PFSK-1 (cell line): Measurements from ENCODE around the gene RAPGEF2.

ENCODE experiments used
- FOXP2 ChIP-seq: optimal IDR thresholded peaks from 2 replicates; pipeline ENCODE3; 2011; ENCODE audit warnings: borderline replicate concordance, control low read depth, inconsistent platforms; ENCODE audit not compliant: insufficient read depth; ENCODE audit errors: extremely low read length, extremely low read depth
- POLR2AphosphoS5 ChIP-seq: IDR thresholded peaks from 2 replicates; pipeline ENCODE4 v1.6.1; 2012; ENCODE audit warnings: low read depth, mild to moderate bottlenecking, control low read depth, low read length, moderate library complexity
- REST ChIP-seq, 2 experiments: IDR thresholded peaks; 2 replicates each; pipeline versions ENCODE4 v1.6.1 to v1.8.0; 2011 to 2012; ENCODE audit warnings: low read depth in 2 of 2, low read length in 2 of 2, control low read depth in 1 of 2, inconsistent platforms in 1 of 2, mild to moderate bottlenecking in 1 of 2, moderate library complexity in 1 of 2; ENCODE audit not compliant: insufficient read depth in 1 of 2
- SIN3A ChIP-seq: IDR thresholded peaks from 2 replicates; pipeline ENCODE4 v1.6.1; 2012; ENCODE audit warnings: mild to moderate bottlenecking, low read length, moderate library complexity, borderline replicate concordance; ENCODE audit not compliant: insufficient read depth
- TAF1 ChIP-seq: IDR thresholded peaks from 2 replicates; pipeline ENCODE4 v1.6.1; 2012; ENCODE audit warnings: low read length, control low read depth, borderline replicate concordance; ENCODE audit not compliant: insufficient read depth

Gene RAPGEF2

DNA sequence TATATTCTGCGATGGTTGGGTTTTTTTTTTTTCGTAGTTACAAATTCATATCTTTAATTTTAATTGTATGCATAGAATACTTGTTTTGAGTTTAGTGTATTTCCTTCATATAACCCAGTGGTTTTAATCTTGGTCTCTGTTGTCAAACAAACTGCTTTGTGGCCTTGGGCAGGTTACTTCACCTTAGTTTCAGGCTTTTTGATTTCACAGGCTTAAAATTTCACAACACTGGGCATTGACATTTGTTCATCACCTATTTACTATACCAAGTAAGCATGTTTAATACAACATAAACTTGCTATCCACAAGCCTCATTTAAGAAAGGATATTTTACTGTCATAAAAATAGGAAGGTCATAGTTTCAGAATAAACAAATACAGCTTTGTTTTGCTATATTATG, 14.7 kb downstream of the RAPGEF2 start:
- no peak for TF ChIP-seq REST (IDR thresholded peaks at IDR 0.05; ENCODE audit: insufficient read depth in 1 of 2, low read depth in 2 of 2, low read length in 2 of 2)
- no peak for TF ChIP-seq FOXP2
- TF ChIP-seq SIN3A: no peak
- TF ChIP-seq TAF1: no peak
- TF ChIP-seq POLR2AphosphoS5: no peak

GRCh38 chr4:159117968-159118367, 15.1 kb downstream of the RAPGEF2 start:
- TF ChIP-seq TAF1: no peak
- TF ChIP-seq FOXP2: no peak
- no peak for TF ChIP-seq POLR2AphosphoS5
- no peak for TF ChIP-seq REST (IDR thresholded peaks at IDR 0.05; ENCODE audit: insufficient read depth in 1 of 2, low read depth in 2 of 2, low read length in 2 of 2)
- TF ChIP-seq SIN3A: no peak

GRCh38 chr4:159121371-159121770, 18.5 kb downstream of the RAPGEF2 start:
- no peak for TF ChIP-seq TAF1
- no peak for TF ChIP-seq REST (IDR thresholded peaks at IDR 0.05; ENCODE audit: insufficient read depth in 1 of 2, low read depth in 2 of 2, low read length in 2 of 2)
- TF ChIP-seq SIN3A: no peak

DNA sequence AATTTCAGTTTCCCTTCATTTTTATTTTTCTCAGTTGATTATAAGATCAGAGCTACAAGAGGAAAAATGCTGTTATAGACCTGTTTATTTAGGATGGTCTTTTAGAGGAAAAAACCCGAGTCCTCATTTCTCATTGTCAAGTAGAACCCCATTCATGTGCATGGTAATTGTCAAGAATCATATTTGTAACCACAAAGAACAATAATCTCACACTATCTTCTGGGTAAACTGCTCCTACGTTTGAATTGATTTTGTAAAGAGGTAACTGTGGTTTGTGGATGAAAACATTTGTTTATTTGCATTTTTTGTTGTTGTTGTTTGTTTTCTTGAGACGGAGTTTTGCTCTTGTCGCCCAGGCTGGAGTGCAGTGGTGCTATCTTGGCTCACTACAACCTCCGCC, 23.8 kb downstream of the RAPGEF2 start:
- no peak for TF ChIP-seq TAF1
- TF ChIP-seq FOXP2: no peak

GRCh38 chr4:159127745-159128518, 25.1 kb downstream of the RAPGEF2 start:
- no peak for TF ChIP-seq TAF1
- TF ChIP-seq FOXP2: no peak
- TF ChIP-seq SIN3A: no peak
- no peak for TF ChIP-seq POLR2AphosphoS5
- no peak for TF ChIP-seq REST (IDR thresholded peaks at IDR 0.05; ENCODE audit: insufficient read depth in 1 of 2, low read depth in 2 of 2, low read length in 2 of 2)
